Stimulated activated CD4-positive, alpha-beta T cell treated with anti-CD3 and anti-CD28 coated beads, TNF-alpha, amount 100 ng/mL, for 24 hours (primary cell): ENCODE data around the gene ZNF747.
A peak's percentile ranks its signal among the peaks of the same experiment; 100 is the strongest.
"Not testable (repeated sequence)": the region's sequence is repeated elsewhere in the genome, so short reads cannot be mapped to it uniquely, and the experiment has no call there.

Experiments used
- DNase-seq, 3 experiments: peaks; one replicate each; pipeline ENCODE4 v3.0.0-alpha.2; 2020; ENCODE audit warnings: low read depth in 3 of 3

ZNF747 gene

GRCh38 chr16:30535106-30535776 is 583 bp upstream of the ZNF747 start:
- no peak for DNase-seq

GRCh38 chr16:30533748-30534367 is 800 bp downstream of the ZNF747 start:
- DNase-seq: peak in 1 of 3 experiments; percentile 27

DNA sequence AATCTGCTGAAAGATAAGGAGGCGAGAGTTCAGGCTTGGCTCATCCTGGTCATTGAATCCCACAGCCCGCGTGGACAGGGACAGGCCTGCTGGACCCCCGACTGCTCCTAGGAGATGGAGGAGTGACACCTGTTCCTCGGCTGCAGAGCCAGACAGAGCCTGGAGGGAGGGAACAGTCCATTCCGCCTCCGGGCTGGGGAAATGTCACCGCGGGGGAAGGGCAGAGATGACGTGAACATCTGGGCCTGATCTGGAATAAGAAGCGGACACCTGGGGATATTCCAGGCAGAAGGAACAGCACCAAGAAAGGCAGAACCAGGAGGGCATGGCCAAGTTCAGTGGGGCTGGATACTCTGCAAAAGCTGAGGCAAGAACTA is 1.5 kb downstream of the ZNF747 start:
- no peak for DNase-seq

GRCh38 chr16:30532285-30533145 is 2.1 kb downstream of the ZNF747 start:
- no peak for DNase-seq

DNA sequence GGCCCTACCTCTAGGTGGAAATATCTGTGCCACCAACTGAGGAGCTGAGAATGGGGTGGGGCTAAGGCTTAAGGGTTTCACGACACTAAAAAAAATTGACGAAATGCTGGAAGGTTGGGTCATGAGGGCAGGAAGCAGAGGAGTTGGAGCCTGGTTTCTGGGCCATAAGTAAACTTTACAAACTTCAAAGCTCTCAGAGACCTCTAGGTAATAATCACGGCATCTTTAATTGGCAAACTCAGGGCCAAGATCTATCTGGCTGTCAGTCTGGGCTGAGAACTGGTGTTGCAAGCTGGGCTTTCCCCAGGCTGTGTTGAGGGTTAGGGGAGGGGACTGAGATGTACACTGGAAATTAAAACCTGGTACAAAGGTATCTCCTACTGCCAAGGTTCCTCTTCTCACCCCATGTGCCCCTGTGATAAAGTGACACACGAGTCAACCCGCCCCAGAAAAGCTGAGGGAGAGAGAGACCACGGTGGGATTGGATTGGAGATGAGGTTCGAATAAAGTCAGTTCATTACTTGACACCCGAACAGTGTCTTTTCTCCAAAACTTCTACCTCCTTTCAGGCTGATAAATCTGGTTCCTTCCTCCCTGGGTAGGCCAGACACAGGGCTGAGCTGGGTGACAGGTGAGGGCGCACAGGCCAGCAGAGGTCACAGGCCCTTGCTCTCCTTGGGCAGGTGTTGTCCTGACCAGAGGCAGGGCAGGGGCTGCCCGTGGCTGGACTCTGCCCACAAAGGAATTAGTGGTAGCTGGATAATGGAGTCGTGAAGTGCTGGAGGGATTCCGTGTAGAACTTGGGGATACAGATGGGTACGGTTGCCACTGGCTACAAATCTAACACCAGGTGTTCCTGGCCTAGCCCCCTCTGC is 4.3 kb downstream of the ZNF747 start:
- DNase-seq: no peak

DNA sequence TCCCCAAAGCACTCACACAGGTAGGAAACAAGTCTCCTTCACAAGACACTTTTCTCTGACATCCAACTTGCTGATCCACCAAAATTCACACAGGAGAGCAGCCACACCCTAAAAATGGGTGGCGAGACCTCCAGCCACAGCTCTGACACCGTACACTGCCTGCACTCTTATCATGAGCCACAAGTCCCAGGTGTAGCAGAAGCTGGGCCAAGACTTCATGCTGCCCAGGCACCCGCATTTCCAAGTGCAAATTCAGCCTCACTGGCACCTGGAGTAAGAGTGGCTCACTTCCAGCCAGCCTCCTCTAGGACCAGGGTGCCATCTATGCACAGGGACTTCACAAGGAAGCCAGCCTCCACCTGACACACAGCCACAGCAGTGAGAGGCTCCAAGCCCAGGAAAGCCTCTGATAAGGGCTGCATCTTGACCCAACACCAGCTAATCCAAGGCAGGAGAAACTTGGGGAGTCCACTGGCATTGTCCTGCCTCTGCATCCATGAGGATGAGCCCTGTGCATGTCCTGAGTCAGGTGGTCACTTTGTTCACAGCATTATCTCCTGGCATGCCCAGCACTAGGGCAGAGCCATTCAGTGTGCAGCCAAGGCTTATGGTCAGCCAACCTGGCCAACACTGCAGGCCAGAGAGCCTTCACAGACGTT is 5.7 kb downstream of the ZNF747 start:
- DNase-seq: no peak

GRCh38 chr16:30527635-30528178 is 7.0 kb downstream of the ZNF747 start:
- no peak for DNase-seq

DNA sequence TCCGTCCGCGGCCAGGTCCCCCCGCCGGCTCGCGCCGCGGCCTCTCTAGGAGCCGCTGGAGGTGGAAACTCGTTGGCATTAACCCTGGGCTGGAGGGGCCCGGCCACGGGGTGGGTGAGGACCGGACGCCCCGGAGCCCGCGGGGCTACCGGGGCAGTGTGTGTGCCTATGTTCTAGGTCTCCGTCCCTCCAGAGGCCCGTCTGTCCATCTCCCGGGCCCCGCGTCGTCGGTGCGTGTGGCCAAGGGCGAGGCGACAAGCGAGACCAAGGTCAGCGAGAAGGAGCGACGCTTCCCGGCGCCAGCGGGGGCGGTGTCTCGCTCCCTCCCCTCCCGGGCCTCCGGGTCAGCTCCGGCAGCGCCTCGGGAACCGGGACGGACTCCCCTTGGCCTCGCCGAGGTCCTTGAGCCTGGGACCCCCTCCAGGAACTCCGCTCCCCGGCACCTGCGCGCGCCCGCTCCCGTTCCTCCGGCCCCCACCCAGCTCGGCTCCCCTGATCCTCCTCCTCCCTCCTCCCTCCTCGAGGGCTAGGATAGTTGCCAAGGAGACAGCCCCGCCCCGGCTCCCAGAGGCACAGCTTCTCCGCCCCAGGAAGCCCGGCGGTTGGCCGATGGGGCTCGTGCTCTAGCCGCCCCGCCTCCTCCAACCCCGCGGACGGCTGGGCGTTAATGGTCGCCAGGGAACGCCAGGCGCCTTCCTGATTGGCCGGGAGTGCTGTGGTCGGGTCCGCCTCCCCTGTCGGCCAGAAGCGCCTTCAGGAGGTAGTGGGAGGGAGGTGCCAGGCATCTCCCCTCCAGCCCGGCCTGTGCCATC is 7.6 kb downstream of the ZNF747 start:
- peak; percentile 83 to 98 (median 88) for DNase-seq

GRCh38 chr16:30526137-30526822 is 8.4 kb downstream of the ZNF747 start, which contains the start of gene ZNF768:
TSS of gene ZNF768 (minus strand) at chr16:30526566. CDS start at chr16:30526413, 153 bp downstream.
- peak in 1 of 3 experiments; percentile 36 for DNase-seq

GRCh38 chr16:30525844-30526136 is 8.9 kb downstream of the ZNF747 start:
- no peak for DNase-seq

DNA sequence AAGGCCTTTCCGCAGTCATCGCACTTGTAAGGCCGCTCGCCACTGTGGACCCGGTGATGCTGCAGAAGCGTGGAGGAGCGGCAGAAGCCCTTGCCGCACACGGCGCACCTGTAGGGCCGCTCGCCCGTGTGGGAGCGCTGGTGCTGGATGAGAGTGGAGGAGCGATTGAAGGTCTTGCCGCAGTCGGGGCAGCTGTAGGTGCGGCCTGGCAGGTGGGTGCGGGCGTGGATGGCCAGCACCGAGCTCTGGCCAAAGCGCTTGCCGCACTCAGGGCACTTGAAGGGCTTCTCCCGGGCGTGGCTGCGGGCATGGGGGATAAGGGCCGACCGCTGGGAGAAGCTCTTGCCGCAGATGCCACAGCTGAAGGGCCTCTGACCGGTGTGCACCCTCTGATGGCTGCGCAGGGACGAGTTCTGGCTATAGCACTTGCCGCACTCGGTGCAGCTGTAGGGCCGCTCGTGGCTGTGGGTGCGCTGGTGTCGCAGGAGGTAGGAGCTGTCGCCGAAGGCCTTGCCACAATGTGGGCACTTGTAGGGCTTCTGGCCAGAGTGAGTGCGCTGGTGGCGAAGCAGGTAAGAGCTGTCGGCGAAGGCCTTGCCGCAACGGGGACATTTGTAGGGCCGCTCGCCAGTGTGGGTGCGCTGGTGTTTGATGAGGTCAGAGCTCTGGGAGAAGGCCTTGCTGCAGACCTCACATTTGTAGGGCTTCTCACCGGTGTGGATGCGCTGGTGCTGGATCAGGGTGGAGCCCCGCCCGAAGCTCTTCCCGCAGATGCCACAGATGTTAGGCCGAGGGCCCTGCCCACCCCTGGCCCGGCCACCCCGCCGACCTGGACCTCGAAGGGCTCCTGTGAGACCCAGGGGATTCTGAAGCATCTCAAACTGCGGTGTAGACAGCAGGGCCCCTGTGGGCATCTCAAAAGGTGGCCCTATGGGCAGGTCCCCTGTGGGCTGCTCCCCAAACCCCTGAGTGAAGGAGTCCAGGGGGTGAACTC is 9.8 kb downstream of the ZNF747 start:
- no peak for DNase-seq

DNA sequence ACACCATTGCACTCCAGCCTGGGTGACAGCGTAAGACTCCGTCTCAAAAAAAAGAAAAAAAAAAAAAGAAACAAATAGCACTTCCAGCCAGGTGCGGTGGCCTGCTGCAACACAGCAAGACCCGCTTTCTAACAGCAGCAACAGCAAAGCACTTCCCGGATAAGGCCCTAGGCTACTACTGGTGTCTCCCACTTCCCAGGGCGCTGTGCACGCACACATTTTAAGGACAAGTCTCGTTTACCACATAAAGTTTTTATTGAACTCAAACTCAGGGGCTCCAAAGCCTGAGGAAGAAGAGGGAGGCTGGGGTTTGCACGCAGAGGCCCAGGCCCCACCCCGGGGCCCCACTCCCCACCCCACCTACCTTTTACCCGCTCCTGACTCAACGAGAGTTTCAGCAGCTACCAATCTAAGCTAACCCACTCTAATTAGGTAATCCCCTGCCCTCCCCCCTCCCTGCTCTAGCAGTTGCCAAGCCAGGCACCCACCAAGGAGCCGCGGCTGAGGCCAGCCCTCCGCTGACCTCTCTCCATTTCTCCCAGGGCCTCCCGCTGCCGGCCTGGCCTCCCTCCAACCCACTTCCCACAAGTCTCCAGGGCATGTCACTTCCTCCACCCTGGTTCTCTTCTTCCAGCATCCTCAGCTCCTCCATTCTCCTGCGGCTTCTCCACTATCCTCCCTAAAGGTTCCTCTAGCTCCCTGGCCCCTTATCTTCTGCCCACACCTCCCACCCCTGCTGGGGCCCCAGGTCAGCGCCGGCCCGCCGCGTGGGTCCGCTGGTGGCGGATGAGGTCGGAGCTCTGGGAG is 10.7 kb downstream of the ZNF747 start:
- DNase-seq: no peak

DNA sequence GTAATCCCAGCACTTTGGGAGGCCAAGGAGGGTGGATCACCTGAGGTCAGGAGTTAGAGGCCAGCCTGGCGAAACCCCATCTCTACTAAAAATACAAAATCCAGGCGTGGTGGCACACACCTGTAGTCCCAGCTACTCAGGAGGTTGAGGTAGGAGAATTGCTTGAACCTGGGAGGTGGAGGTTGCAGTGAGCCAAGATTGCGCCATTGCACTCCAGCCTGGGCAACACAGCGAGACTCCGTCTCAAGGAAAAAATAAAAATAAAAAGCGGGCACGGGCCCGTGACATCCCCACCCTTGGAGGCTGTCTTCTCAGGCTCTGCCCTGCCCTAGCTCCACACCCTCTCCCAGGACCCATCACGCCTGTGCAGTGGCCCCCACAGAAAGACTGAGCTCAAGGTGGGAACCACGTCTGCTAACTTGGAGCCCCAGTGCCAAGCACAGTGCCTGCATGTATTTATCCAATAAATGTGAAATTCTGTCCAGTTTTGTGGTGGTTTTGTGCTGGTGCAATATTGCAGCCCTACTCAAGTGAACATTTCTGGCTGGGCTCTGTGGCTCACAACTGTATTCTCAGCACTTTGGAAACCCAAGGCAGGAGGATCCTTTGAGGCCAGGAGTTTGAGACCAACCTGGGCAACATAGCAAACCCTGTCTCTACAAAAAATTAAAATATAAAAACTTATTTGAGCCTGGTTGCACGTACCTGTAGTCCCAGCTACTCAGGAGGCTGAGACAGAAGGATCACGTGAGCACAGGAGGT is 11.8 kb downstream of the ZNF747 start:
- DNase-seq: not testable (repeated sequence)

- DNase-seq: no peak
These were observed 12.6 kb downstream of the ZNF747 start for GRCh38 chr16:30521873-30522641.

- DNase-seq: no peak
These were observed 13.2 kb downstream of the ZNF747 start for GRCh38 chr16:30521476-30521872.
